ENCODE results near the gene NFASC. TPM values are rescaled to one million over a fixed set of nuclear protein-coding genes. Genes with fewer than 3 reads are reported as not detected.

NFASC gene
- polyA plus RNA-seq, 3 donors = 13.3 to 24.7 (median 13.9) TPM

- no peak for DNase-seq (ENCODE audit: low read depth in 3 of 3, low spot score in 2 of 3)
Measured at GRCh38 chr1:204858363-204858821, 12.3 kb upstream of the NFASC start.

GRCh38 chr1:204859861-204860267 lies 10.8 kb upstream of the NFASC start:
- DNase-seq (ENCODE audit: low read depth in 3 of 3, low spot score in 2 of 3) = no peak

- DNase-seq (ENCODE audit: low read depth in 3 of 3, low spot score in 2 of 3) = no peak
Measured at GRCh38 chr1:204863024-204863423, 7.6 kb upstream of the NFASC start.

GRCh38 chr1:204863730-204864129 lies 6.9 kb upstream of the NFASC start:
- DNase-seq (ENCODE audit: low read depth in 3 of 3, low spot score in 2 of 3) = no peak

- DNase-seq (ENCODE audit: low read depth in 3 of 3, low spot score in 2 of 3) = no peak
Measured at GRCh38 chr1:204866051-204866596, 4.5 kb upstream of the NFASC start.

GRCh38 chr1:204867203-204867602 lies 3.5 kb upstream of the NFASC start:
- no peak for DNase-seq (ENCODE audit: low read depth in 3 of 3, low spot score in 2 of 3)

GRCh38 chr1:204867666-204868339 lies 2.9 kb upstream of the NFASC start:
- no peak for DNase-seq (ENCODE audit: low read depth in 3 of 3, low spot score in 2 of 3)

GRCh38 chr1:204868340-204868700 lies 2.3 kb upstream of the NFASC start:
- no peak for DNase-seq (ENCODE audit: low read depth in 3 of 3, low spot score in 2 of 3)

GRCh38 chr1:204869097-204869496 lies 1.6 kb upstream of the NFASC start:
- DNase-seq (ENCODE audit: low read depth in 3 of 3, low spot score in 2 of 3) = no peak

GRCh38 chr1:204871405-204872037 lies 859 bp downstream of the NFASC start:
- DNase-seq (ENCODE audit: low read depth in 3 of 3, low spot score in 2 of 3) = no peak

GRCh38 chr1:204872262-204872881 lies 1.7 kb downstream of the NFASC start:
- no peak for DNase-seq (ENCODE audit: low read depth in 3 of 3, low spot score in 2 of 3)

GRCh38 chr1:204873176-204873575 lies 2.5 kb downstream of the NFASC start:
- no peak for DNase-seq (ENCODE audit: low read depth in 3 of 3, low spot score in 2 of 3)

GRCh38 chr1:204873714-204874113 lies 3.1 kb downstream of the NFASC start:
- no peak for DNase-seq (ENCODE audit: low read depth in 3 of 3, low spot score in 2 of 3)

GRCh38 chr1:204874274-204874673 lies 3.6 kb downstream of the NFASC start:
- no peak for DNase-seq (ENCODE audit: low read depth in 3 of 3, low spot score in 2 of 3)

- DNase-seq (ENCODE audit: low read depth in 3 of 3, low spot score in 2 of 3) = no peak
Measured at GRCh38 chr1:204875255-204875654, 4.6 kb downstream of the NFASC start.

GRCh38 chr1:204878621-204879234 lies 8.1 kb downstream of the NFASC start:
- no peak for DNase-seq (ENCODE audit: low read depth in 3 of 3, low spot score in 2 of 3)

- DNase-seq (ENCODE audit: low read depth in 3 of 3, low spot score in 2 of 3) = peak; percentile 31 to 41 (median 38)
Measured at GRCh38 chr1:204879351-204879750, 8.7 kb downstream of the NFASC start.

GRCh38 chr1:204880906-204881305 lies 10.2 kb downstream of the NFASC start:
- DNase-seq (ENCODE audit: low read depth in 3 of 3, low spot score in 2 of 3) = no peak

- no peak for DNase-seq (ENCODE audit: low read depth in 3 of 3, low spot score in 2 of 3)
Measured at GRCh38 chr1:204882479-204882878, 11.8 kb downstream of the NFASC start.

GRCh38 chr1:204883405-204883804 lies 12.7 kb downstream of the NFASC start:
- DNase-seq (ENCODE audit: low read depth in 3 of 3, low spot score in 2 of 3) = no peak

- DNase-seq (ENCODE audit: low read depth in 3 of 3, low spot score in 2 of 3) = no peak
Measured at GRCh38 chr1:204885288-204885711, 14.6 kb downstream of the NFASC start.

Measured in right renal cortex interstitium (tissue), 3 donors.